Large intestine (tissue), 3 donors: Measurements from ENCODE around the gene AUTS2. TPM values are rescaled to one million over a fixed set of nuclear protein-coding genes. Genes with fewer than 3 reads are reported as not detected.
A peak's percentile ranks its signal among the peaks of the same experiment; 100 is the strongest.

Source experiments
- DNase-seq, 2 donors: peaks; one replicate each; pipeline versions ENCODE4 v3.0.0 to v3.0.0-alpha.2; 2013
- H3K27ac ChIP-seq: one replicate; pipeline ENCODE4 v1.5.1; 2013; ENCODE audit warnings: low read length
- H3K27me3 ChIP-seq: 2 replicates; pipeline ENCODE4 v1.6.1; 2013; ENCODE audit warnings: low read length; ENCODE audit not compliant: control insufficient read depth, insufficient read depth
- H3K36me3 ChIP-seq: 2 replicates; pipeline ENCODE4 v1.6.1; 2013; ENCODE audit warnings: low read length; ENCODE audit not compliant: control insufficient read depth, insufficient read depth
- H3K4me1 ChIP-seq: one replicate; pipeline ENCODE4 v1.6.1; 2013; ENCODE audit warnings: low read length; ENCODE audit not compliant: control insufficient read depth, insufficient read depth
- H3K4me3 ChIP-seq: one replicate; pipeline ENCODE4 v1.5.1; 2013; ENCODE audit warnings: low read length
- H3K9me3 ChIP-seq: one replicate; pipeline ENCODE4 v1.6.1; 2013; ENCODE audit warnings: mild to moderate bottlenecking, low read depth, low read length, moderate library complexity; ENCODE audit not compliant: control insufficient read depth
- WGBS: methylation state at CpG from one replicate; pipeline ENCODE4 v1.1.5; 2013; ENCODE audit warnings: low lambda C conversion rate; ENCODE audit not compliant: insufficient coverage; 5-methylcytosine and 5-hydroxymethylcytosine counted together
- polyA plus RNA-seq: library from polyadenylated mRNA; unstranded; fragments of 120-200 nt; gene quantifications from one replicate; pipeline ENCODE4 v1.2.1, GENCODE V29; 2013

Gene AUTS2
- polyA plus RNA-seq, 1 donor: 51.3 TPM

- H3K27ac ChIP-seq: no peak overlapping the region
- H3K36me3 ChIP-seq: no peaks in the 10 kb centered on the region
- 100% methylated on average over 3 of the region's 11 CpGs for WGBS
- no peaks in the 10 kb centered on the region for H3K9me3 ChIP-seq
- H3K4me3 ChIP-seq: no peak overlapping the region
- H3K27me3 ChIP-seq: no peaks in the 10 kb centered on the region
- H3K4me1 ChIP-seq: no peaks in the 10 kb centered on the region
- no peak for DNase-seq
These were observed 534.1 kb downstream of the AUTS2 start for GRCh38 chr7:70132226-70132851.

GRCh38 chr7:70132852-70133690 is 534.8 kb downstream of the AUTS2 start:
- Histone ChIP-seq H3K36me3 (no peaks in the 10 kb centered on the region), H3K4me3 (no peak overlapping the region), H3K4me1 (no peaks in the 10 kb centered on the region), H3K27me3 (no peaks in the 10 kb centered on the region), H3K27ac (no peak overlapping the region), H3K9me3 (no peaks in the 10 kb centered on the region)
- no peak for DNase-seq
- no CpG with 5 or more reads among the region's 1 CpG for WGBS

GRCh38 chr7:70134029-70134770 is 535.9 kb downstream of the AUTS2 start:
- DNase-seq: no peak
- H3K4me3 ChIP-seq: no peak overlapping the region
- no peak overlapping the region for H3K27ac ChIP-seq
- no CpG with 5 or more reads among the region's 8 CpGs for WGBS
- H3K4me1 ChIP-seq: no peaks in the 10 kb centered on the region
- H3K9me3 ChIP-seq: no peaks in the 10 kb centered on the region
- H3K27me3 ChIP-seq: no peaks in the 10 kb centered on the region
- no peaks in the 10 kb centered on the region for H3K36me3 ChIP-seq

GRCh38 chr7:70135656-70136055 is 537.4 kb downstream of the AUTS2 start:
- H3K27ac ChIP-seq: no peak overlapping the region

GRCh38 chr7:70137126-70137525 is 538.9 kb downstream of the AUTS2 start:
- WGBS: 60% methylated on average over 1 of the region's 4 CpGs
- Histone ChIP-seq H3K9me3 (no peaks in the 10 kb centered on the region), H3K36me3 (no peaks in the 10 kb centered on the region), H3K27ac (no peak overlapping the region), H3K4me1 (no peaks in the 10 kb centered on the region), H3K27me3 (no peaks in the 10 kb centered on the region), H3K4me3 (no peak overlapping the region)
- no peak for DNase-seq

More at GRCh38 chr7:70135656-70136055, 537.4 kb downstream of the AUTS2 start:
- Histone ChIP-seq H3K36me3 (no peaks in the 10 kb centered on the region), H3K9me3 (no peaks in the 10 kb centered on the region), H3K27me3 (no peaks in the 10 kb centered on the region), H3K4me3 (no peak overlapping the region), H3K4me1 (no peaks in the 10 kb centered on the region)
- no peak for DNase-seq
- WGBS: 80% methylated on average over 1 of the region's 3 CpGs

- Histone ChIP-seq H3K27ac (no peak overlapping the region), H3K27me3 (no peaks in the 10 kb centered on the region), H3K4me1 (no peaks in the 10 kb centered on the region), H3K9me3 (no peaks in the 10 kb centered on the region), H3K4me3 (no peak overlapping the region), H3K36me3 (no peaks in the 10 kb centered on the region)
- no peak for DNase-seq
- 83% methylated on average over 1 of the region's 4 CpGs for WGBS
These were observed 544.1 kb downstream of the AUTS2 start for GRCh38 chr7:70142247-70142932.

GRCh38 chr7:70143075-70144044 is 545.1 kb downstream of the AUTS2 start:
- H3K27me3 ChIP-seq: no peaks in the 10 kb centered on the region
- H3K4me3 ChIP-seq: no peak overlapping the region
- peak; percentile 1 to 14 for DNase-seq
- H3K4me1 ChIP-seq: no peaks in the 10 kb centered on the region
- no peak overlapping the region for H3K27ac ChIP-seq
- no peaks in the 10 kb centered on the region for H3K36me3 ChIP-seq
- 83% methylated on average over 1 of the region's 5 CpGs for WGBS
- H3K9me3 ChIP-seq: no peaks in the 10 kb centered on the region

GRCh38 chr7:70148997-70149396 is 550.7 kb downstream of the AUTS2 start:
- Histone ChIP-seq H3K27me3 (no peaks in the 10 kb centered on the region), H3K4me3 (no peak overlapping the region), H3K36me3 (no peaks in the 10 kb centered on the region), H3K9me3 (no peaks in the 10 kb centered on the region), H3K4me1 (no peaks in the 10 kb centered on the region), H3K27ac (no peak overlapping the region)
- no CpG with 5 or more reads among the region's 1 CpG for WGBS
- DNase-seq: no peak

GRCh38 chr7:70152313-70152712 is 554.0 kb downstream of the AUTS2 start:
- no peak overlapping the region for H3K27ac ChIP-seq
- no peaks in the 10 kb centered on the region for H3K4me1 ChIP-seq
- no peak overlapping the region for H3K4me3 ChIP-seq
- no peaks in the 10 kb centered on the region for H3K27me3 ChIP-seq
- WGBS: 83% methylated on average over 1 of the region's 1 CpG
- H3K9me3 ChIP-seq: no peaks in the 10 kb centered on the region
- no peaks in the 10 kb centered on the region for H3K36me3 ChIP-seq
- no peak for DNase-seq
